Psoas muscle (tissue), 8 donors: Measurements from ENCODE around the gene PRMT2. TPM values are rescaled to one million over a fixed set of nuclear protein-coding genes. Genes with fewer than 3 reads are reported as not detected.
A peak's percentile ranks its signal among the peaks of the same experiment; 100 is the strongest.

Source experiments
- ATAC-seq, 4 donors: fragments of 200-7000 bp; cut with Tn5 transposase; one replicate each; pipeline ENCODE4 v1.9.1; 2020; ENCODE audit warnings: moderate library complexity in 3 of 4, mild to moderate bottlenecking in 2 of 4
- DNase-seq, 2 donors: peaks; one replicate each; pipeline ENCODE4 v3.0.0-alpha.2; 2020
- H3K27ac ChIP-seq: fragments of 200-600 bp; one replicate; pipeline ENCODE4 v1.8.0; 2022
- H3K27me3 ChIP-seq, 3 donors: fragments of 200-600 bp in 1 of 3; one replicate each; pipeline versions ENCODE4 v1.6.1 to v1.8.0; 2013 to 2022; ENCODE audit warnings: low read length in 2 of 3, mild to moderate bottlenecking in 2 of 3, moderate library complexity in 1 of 3; ENCODE audit not compliant: insufficient read depth in 3 of 3
- H3K36me3 ChIP-seq, 2 donors: fragments of 200-600 bp in 1 of 2; one replicate each; pipeline versions ENCODE4 v1.6.1 to v1.8.0; 2013 to 2022; ENCODE audit warnings: low read depth in 1 of 2, mild to moderate bottlenecking in 1 of 2, moderate library complexity in 1 of 2; ENCODE audit not compliant: insufficient read depth in 1 of 2
- H3K4me1 ChIP-seq: fragments of 200-600 bp; one replicate; pipeline ENCODE4 v1.8.0; 2022
- H3K4me3 ChIP-seq: fragments of 200-600 bp; one replicate; pipeline ENCODE4 v1.8.0; 2022; ENCODE audit warnings: mild to moderate bottlenecking
- H3K9me3 ChIP-seq: fragments of 200-600 bp; one replicate; pipeline ENCODE4 v1.8.0; 2022
- WGBS, 3 donors: extraction: QIAGEN DNeasy Blood & Tissue Kit; methylation state at CpG; one replicate each; pipeline versions ENCODE4 v1.1.6 to v1.1.7; 2013; 5-methylcytosine and 5-hydroxymethylcytosine counted together
- intact Hi-C, 2 donors: fragments of 100-400 bp; cut with DNase I; formaldehyde crosslinking; loops; one replicate each; pipeline versions ENCODE4 v1.11.0 to v1.14.2; 2022
- long read RNA-seq, 2 donors: library from polyadenylated mRNA; unstranded; transcript quantifications; one replicate each; pipeline ENCODE4 v2.0.0, GENCODE V29; 2021
- polyA plus RNA-seq, 3 donors: library from polyadenylated mRNA; stranded (reverse); fragments of 200-250 nt; gene quantifications; one replicate each; pipeline ENCODE4 v1.2.3, GENCODE V29; 2013
- total RNA-seq, 4 donors: library from RNA; stranded (reverse); fragmentation: NEBNext Ultra II Directional in 2 of 4; extraction: Animal tissue kit (Norgen Biotek cat#: 25700) in 2 of 4; gene quantifications; one replicate each; pipeline versions ENCODE4 v1.2.1 to v1.2.4, GENCODE V29; 2021 to 2023
- TF ChIP-seq, protein P1 (sequence below): fragments of 200-600 bp; IDR thresholded peaks from one replicate; pipeline ENCODE4 v1.8.0; 2022; ENCODE audit warnings: antibody characterized with exemption
- donor health status: healthy with polysubstance abuse.
- donor health status: DM: no; HTN: no; CAD: no; lungs with moderate emphysema.
- donor health status: Bipolar disorder and iron deficiency.
- donor health status: healthy.
- donor health status: DM: yes; HTN: yes; CAD: no.
- donor health status: DM: no; HTN: no; CAD: no.
- donor health status: DM: no; HTN: no; CAD: no.
- donor health status: DM: yes; HTN: yes; CAD: no.

The PRMT2 gene
- total RNA-seq (10 to 100 TPM; 15.4 to 33.6 (median 25.0) TPM), polyA plus RNA-seq (10 to 100 TPM; 19.4 to 41.5 (median 29.8) TPM)
- long read RNA-seq, donor 1, transcript PRMT2-206 (11 exons, 2,131 nt), result major isoform, 10 of 57 reads
- long read RNA-seq, donor 1, transcript PRMT2-203 (12 exons, 2,688 nt), result major isoform, 10 of 57 reads
- long read RNA-seq, donor 1, partial matches to known transcripts, result 22 of 57 reads
- long read RNA-seq, donor 1, other reads (novel, unspliced or antisense), result 11 of 57 reads
- long read RNA-seq, donor 2, transcript PRMT2-203 (12 exons, 2,688 nt), result major isoform, 10 of 61 reads
- long read RNA-seq, donor 2, partial matches to known transcripts, result 30 of 61 reads
- long read RNA-seq, donor 2, other reads (novel, unspliced or antisense), result 16 of 61 reads

GRCh38 chr21:46635324-46636180, at the start of gene PRMT2:
TSS of gene PRMT2 (plus strand) at chr21:46635674. CDS start at chr21:46636952, 1,278 bp downstream.
- H3K27me3 ChIP-seq, result peaks cover 0 to 11% (median 0%) of the 10 kb centered on the region in 3 donors

GRCh38 chr21:46594276-46594675, 41.2 kb upstream of the PRMT2 start:
- Histone ChIP-seq H3K27me3 (no peaks in the 10 kb centered on the region), H3K9me3 (peaks cover 32% of the 10 kb centered on the region), H3K36me3 (no peaks in the 10 kb centered on the region), H3K4me1 (no peaks in the 10 kb centered on the region), H3K4me3 (no peak overlapping the region), H3K27ac (no peak overlapping the region)
- DNase-seq (no peak), ATAC-seq (no peak)
- TF ChIP-seq, protein P1, sequence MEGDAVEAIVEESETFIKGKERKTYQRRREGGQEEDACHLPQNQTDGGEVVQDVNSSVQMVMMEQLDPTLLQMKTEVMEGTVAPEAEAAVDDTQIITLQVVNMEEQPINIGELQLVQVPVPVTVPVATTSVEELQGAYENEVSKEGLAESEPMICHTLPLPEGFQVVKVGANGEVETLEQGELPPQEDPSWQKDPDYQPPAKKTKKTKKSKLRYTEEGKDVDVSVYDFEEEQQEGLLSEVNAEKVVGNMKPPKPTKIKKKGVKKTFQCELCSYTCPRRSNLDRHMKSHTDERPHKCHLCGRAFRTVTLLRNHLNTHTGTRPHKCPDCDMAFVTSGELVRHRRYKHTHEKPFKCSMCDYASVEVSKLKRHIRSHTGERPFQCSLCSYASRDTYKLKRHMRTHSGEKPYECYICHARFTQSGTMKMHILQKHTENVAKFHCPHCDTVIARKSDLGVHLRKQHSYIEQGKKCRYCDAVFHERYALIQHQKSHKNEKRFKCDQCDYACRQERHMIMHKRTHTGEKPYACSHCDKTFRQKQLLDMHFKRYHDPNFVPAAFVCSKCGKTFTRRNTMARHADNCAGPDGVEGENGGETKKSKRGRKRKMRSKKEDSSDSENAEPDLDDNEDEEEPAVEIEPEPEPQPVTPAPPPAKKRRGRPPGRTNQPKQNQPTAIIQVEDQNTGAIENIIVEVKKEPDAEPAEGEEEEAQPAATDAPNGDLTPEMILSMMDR, result no peak
- 67 to 87% (median 70%) methylated on average over 8 of the region's 8 CpGs for WGBS, 3 donors
- intact Hi-C loops, result no loop called here

More at GRCh38 chr21:46635324-46636180, at the start of gene PRMT2:
- DNase-seq (peak; percentile 98 to 99), ATAC-seq (peak; percentile 98 to 99 (median 98))
- TF ChIP-seq, protein P1, result no peak
- intact Hi-C loops, result no loop called here
- 0% methylated on average over 59 to 90 of the region's 90 CpGs for WGBS, 3 donors
- Histone ChIP-seq H3K27ac (peak within 1 kb of the TSS; percentile 94), H3K9me3 (no peaks in the 10 kb centered on the region), H3K36me3 (peaks cover 0 to 10% of the 10 kb centered on the region in 2 donors), H3K4me3 (peak within 1 kb of the TSS; percentile 91), H3K4me1 (peaks cover 22% of the 10 kb centered on the region)

DNA sequence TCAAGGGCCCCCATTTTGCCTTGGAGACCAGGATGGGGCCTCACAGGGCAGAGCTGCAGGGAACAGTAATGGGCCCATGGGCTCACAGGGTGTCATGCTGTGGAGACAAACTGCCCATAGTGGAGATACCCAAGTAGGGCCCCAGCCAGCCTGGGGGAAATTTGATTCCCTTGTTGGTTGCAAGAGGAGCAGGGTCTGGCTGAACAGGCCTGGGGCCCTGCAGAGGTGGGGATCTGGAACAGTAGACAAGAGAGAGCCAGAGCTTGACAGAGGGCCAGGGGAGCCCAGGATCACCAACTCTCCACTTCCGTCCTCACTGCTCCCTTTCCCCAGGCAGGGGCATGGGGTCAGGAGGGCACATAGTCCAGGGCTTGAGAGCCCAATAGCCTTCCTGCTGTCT, 39.3 kb upstream of the PRMT2 start:
- intact Hi-C loops, result no loop called here
- Histone ChIP-seq H3K4me3 (no peak overlapping the region), H3K27me3 (no peaks in the 10 kb centered on the region), H3K27ac (no peak overlapping the region), H3K36me3 (no peaks in the 10 kb centered on the region), H3K9me3 (peaks cover 14% of the 10 kb centered on the region), H3K4me1 (no peaks in the 10 kb centered on the region)
- WGBS, 3 donors, result 89 to 92% (median 92%) methylated on average over 1 of the region's 1 CpG
- DNase-seq, result no peak
- TF ChIP-seq, protein P1, result no peak
- ATAC-seq, result no peak

GRCh38 chr21:46597031-46597430, 38.4 kb upstream of the PRMT2 start:
- Histone ChIP-seq H3K9me3 (peaks cover 11% of the 10 kb centered on the region), H3K4me1 (no peaks in the 10 kb centered on the region), H3K36me3 (no peaks in the 10 kb centered on the region), H3K27ac (no peak overlapping the region), H3K27me3 (no peaks in the 10 kb centered on the region), H3K4me3 (no peak overlapping the region)
- WGBS, 3 donors, result 80 to 93% (median 89%) methylated on average over 8 of the region's 8 CpGs
- TF ChIP-seq, protein P1, result no peak
- no peak for ATAC-seq
- intact Hi-C loops, result no loop called here
- DNase-seq, result no peak
